Measurements from ENCODE around the gene EFEMP2.
"Not testable (repeated sequence)": the region's sequence is repeated elsewhere in the genome, so short reads cannot be mapped to it uniquely, and the experiment has no call there.

EFEMP2 gene

GRCh38 chr11:65833297-65834030 is 39.1 kb downstream of the EFEMP2 start, which contains the start of gene SNX32:
Gene SNX32 (plus strand): TSS chr11:65833963. CDS start chr11:65834066, 103 bp downstream.
- Histone ChIP-seq H3K9me3 (ENCODE audit: control insufficient read depth, low read length) (no peaks in the 10 kb centered on the region), H3K4me3 (ENCODE audit: extremely low read depth, insufficient read depth, low read length, poor library complexity, severe bottlenecking) (peak within 1 kb of the TSS; percentile 53), H3K4me1 (ENCODE audit: control insufficient read depth, insufficient read depth, low read length, poor library complexity, severe bottlenecking) (peaks cover 4% of the 10 kb centered on the region), H3K36me3 (ENCODE audit: control insufficient read depth, insufficient read depth, low read length) (no peaks in the 10 kb centered on the region), H3K27ac (ENCODE audit: low read depth, low read length, severe bottlenecking) (peak within 1 kb of the TSS; percentile 59)
- 5% methylated on average over 50 of the region's 63 CpGs for WGBS, 2 experiments (ENCODE audit: insufficient coverage in 2 of 2)

DNA sequence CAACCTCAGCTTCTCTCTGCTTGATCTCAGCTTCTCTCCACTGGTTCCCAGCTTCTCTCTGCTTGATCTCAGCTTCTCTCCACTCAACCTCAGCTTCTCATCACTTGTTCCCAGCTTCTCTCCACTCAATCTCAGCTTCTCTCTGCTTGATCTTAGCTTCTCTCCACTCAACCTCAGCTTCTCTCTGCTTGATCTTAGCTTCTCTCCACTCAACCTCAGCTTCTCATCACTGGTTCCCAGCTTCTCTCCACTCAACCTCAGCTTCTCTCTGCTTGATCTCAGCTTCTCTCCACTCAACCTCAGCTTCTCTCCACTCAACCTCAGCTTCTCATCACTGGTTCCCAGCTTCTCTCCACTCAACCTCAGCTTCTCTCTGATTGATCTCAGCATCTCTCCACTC is 40.4 kb downstream of the EFEMP2 start:
- not testable (repeated sequence) for H3K9me3 ChIP-seq (ENCODE audit: control insufficient read depth, low read length); H3K27ac ChIP-seq (ENCODE audit: low read depth, low read length, severe bottlenecking); H3K4me1 ChIP-seq (ENCODE audit: control insufficient read depth, insufficient read depth, low read length, poor library complexity, severe bottlenecking); H3K4me3 ChIP-seq (ENCODE audit: extremely low read depth, insufficient read depth, low read length, poor library complexity, severe bottlenecking); H3K36me3 ChIP-seq (ENCODE audit: control insufficient read depth, insufficient read depth, low read length)

GRCh38 chr11:65829459-65829858 is 43.1 kb downstream of the EFEMP2 start:
- WGBS, 2 experiments (ENCODE audit: insufficient coverage in 2 of 2) = 65 to 83% methylated on average over 2 to 3 of the region's 4 CpGs
- no peaks in the 10 kb centered on the region for H3K4me1 ChIP-seq (ENCODE audit: control insufficient read depth, insufficient read depth, low read length, poor library complexity, severe bottlenecking)

DNA sequence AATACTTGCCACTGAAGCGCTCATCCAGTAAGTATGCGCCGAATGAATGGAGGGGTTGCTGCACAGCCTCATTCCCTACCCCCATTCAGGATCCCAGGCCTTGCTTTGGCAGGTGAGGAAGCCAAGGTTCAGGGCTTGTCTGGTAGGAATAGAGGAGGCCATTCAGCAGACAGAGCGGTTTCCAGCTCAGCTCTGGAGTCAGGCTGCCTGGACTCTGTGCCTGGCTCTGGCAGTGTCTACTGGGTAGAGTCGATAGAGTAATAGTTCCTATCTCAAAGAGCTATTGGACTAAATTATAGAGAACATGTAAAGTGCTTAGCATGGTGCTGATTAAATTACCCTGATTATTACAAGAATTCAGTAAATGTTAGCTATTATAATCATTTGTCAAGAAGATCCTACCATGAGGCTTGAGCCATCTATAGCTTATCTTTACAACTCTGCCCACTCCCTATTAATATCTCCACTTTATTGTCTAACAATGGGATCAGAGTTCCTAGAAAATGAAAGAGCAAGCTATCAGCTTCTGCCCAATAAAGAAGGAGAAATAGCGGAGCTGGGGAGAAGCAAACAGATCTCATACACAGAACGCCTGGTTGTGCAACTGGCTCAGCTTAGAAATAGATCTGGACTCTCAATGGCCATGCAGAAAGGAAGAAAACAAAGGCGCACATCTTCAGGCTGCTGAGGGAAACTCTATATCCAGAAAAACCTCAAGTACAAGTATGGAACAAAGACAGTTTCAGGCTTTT is 45.4 kb downstream of the EFEMP2 start:
- Histone ChIP-seq H3K4me1 (ENCODE audit: control insufficient read depth, insufficient read depth, low read length, poor library complexity, severe bottlenecking) (no peaks in the 10 kb centered on the region), H3K36me3 (ENCODE audit: control insufficient read depth, insufficient read depth, low read length) (no peaks in the 10 kb centered on the region), H3K9me3 (ENCODE audit: control insufficient read depth, low read length) (no peaks in the 10 kb centered on the region), H3K27ac (ENCODE audit: low read depth, low read length, severe bottlenecking) (no peak overlapping the region), H3K4me3 (ENCODE audit: extremely low read depth, insufficient read depth, low read length, poor library complexity, severe bottlenecking) (no peak overlapping the region)
- WGBS, 2 experiments (ENCODE audit: insufficient coverage in 2 of 2) = 96 to 100% methylated on average over 2 to 3 of the region's 8 CpGs

More at GRCh38 chr11:65829459-65829858, 43.1 kb downstream of the EFEMP2 start:
- no peaks in the 10 kb centered on the region for H3K9me3 ChIP-seq (ENCODE audit: control insufficient read depth, low read length)
- H3K27ac ChIP-seq (ENCODE audit: low read depth, low read length, severe bottlenecking) = no peak overlapping the region
- no peak overlapping the region for H3K4me3 ChIP-seq (ENCODE audit: extremely low read depth, insufficient read depth, low read length, poor library complexity, severe bottlenecking)
- no peaks in the 10 kb centered on the region for H3K36me3 ChIP-seq (ENCODE audit: control insufficient read depth, insufficient read depth, low read length)

DNA sequence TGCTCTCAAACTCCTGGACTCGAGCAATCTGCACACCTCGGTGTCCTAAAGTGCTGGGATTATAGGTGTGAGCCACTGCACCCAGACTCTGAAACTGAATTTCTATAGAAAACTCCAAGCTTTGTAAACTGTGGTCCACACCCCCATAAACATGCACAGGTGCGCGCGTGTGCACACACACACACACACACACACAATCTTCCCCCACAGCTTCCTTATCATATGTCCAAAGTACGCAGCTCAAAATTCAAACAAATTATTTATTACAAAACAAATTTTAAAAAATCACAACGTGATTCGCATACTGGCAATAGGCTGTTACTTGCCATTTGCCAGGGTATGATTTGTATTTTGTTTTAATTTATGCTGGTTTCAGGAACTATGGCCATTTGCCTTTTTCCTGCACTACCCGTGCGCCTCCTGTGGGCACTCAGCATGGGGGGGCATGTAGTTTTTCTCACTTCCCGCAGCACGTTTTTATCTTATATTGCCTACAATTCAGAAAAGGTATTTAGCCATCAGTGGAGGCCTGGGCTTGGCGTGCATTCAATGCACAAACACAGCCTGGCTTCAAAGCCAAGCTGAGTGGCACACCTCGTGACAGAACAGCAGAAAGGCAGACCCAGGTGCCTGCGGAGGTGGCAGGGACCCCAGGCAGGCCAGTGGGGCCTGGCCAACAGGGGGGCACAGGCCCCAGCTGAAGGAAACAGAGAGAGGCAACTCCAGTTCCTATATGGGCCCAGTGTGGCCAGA is 49.6 kb downstream of the EFEMP2 start:
- H3K9me3 ChIP-seq (ENCODE audit: control insufficient read depth, low read length) = no peaks in the 10 kb centered on the region
- no peaks in the 10 kb centered on the region for H3K4me1 ChIP-seq (ENCODE audit: control insufficient read depth, insufficient read depth, low read length, poor library complexity, severe bottlenecking)
- no peak overlapping the region for H3K4me3 ChIP-seq (ENCODE audit: extremely low read depth, insufficient read depth, low read length, poor library complexity, severe bottlenecking)
- no peaks in the 10 kb centered on the region for H3K36me3 ChIP-seq (ENCODE audit: control insufficient read depth, insufficient read depth, low read length)
- WGBS, 2 experiments (ENCODE audit: insufficient coverage in 2 of 2) = 89 to 91% methylated on average over 10 to 14 of the region's 15 CpGs
- H3K27ac ChIP-seq (ENCODE audit: low read depth, low read length, severe bottlenecking) = no peak overlapping the region

DNA sequence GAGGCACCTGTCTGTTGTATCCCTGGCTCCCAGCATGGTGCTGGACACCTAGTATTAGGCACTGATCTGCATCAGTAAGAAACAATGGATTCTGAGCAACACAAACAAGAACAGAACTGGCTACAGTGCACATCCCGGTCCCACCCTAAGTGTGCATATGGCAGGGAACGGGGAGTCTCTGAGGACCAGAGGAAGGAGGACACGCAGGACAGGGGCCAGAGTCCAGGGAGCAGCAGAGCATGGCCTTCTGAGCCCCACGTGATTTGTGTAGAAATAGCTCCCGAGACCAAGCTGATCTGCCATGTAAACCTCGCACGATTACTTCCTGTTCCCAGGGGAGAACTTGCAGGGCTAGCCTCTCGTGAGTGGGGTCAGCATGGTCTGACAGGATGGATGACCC is 51.5 kb downstream of the EFEMP2 start:
- 81 to 91% methylated on average over 8 of the region's 8 CpGs for WGBS, 2 experiments (ENCODE audit: insufficient coverage in 2 of 2)
- no peak overlapping the region for H3K4me3 ChIP-seq (ENCODE audit: extremely low read depth, insufficient read depth, low read length, poor library complexity, severe bottlenecking)

GRCh38 chr11:65817835-65818680 is 54.5 kb downstream of the EFEMP2 start:
- H3K4me1 ChIP-seq (ENCODE audit: control insufficient read depth, insufficient read depth, low read length, poor library complexity, severe bottlenecking) = no peaks in the 10 kb centered on the region
- no peak overlapping the region for H3K27ac ChIP-seq (ENCODE audit: low read depth, low read length, severe bottlenecking)
- H3K9me3 ChIP-seq (ENCODE audit: control insufficient read depth, low read length) = no peaks in the 10 kb centered on the region
- peak overlapping the region; percentile 42 for H3K4me3 ChIP-seq (ENCODE audit: extremely low read depth, insufficient read depth, low read length, poor library complexity, severe bottlenecking)
- H3K36me3 ChIP-seq (ENCODE audit: control insufficient read depth, insufficient read depth, low read length) = no peaks in the 10 kb centered on the region
- WGBS, 2 experiments (ENCODE audit: insufficient coverage in 2 of 2) = 4 to 11% methylated on average over 57 to 64 of the region's 74 CpGs

More for the DNA sequence above, 51.5 kb downstream of the EFEMP2 start:
- H3K27ac ChIP-seq (ENCODE audit: low read depth, low read length, severe bottlenecking) = no peak overlapping the region
- no peaks in the 10 kb centered on the region for H3K9me3 ChIP-seq (ENCODE audit: control insufficient read depth, low read length)
- H3K36me3 ChIP-seq (ENCODE audit: control insufficient read depth, insufficient read depth, low read length) = no peaks in the 10 kb centered on the region
- H3K4me1 ChIP-seq (ENCODE audit: control insufficient read depth, insufficient read depth, low read length, poor library complexity, severe bottlenecking) = no peaks in the 10 kb centered on the region

DNA sequence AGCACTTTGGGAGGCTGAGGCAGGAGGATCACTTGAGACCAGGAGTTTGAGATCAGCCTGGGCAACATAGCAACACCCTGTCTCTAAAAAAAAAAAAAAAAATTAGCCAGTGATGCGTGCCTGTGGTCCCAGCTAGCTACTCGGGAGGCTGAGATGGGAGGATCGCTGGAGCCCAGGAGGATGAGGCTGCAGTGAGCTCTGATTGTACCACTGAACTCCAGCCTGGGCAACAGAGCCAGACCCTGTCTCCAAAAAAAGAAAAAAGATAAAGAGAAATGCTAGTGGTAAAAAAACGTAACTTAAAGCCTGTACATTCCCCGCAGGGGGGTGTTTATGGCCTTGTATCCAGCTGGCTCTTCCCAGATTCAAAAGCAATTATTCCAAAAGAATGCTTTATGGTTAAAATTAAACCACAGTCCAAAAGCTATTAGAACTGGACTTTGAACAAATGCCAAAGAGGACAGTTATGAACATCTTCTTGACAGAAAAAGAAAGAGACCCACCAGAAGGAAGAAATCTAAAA is 55.2 kb downstream of the EFEMP2 start:
- WGBS, 2 experiments (ENCODE audit: insufficient coverage in 2 of 2) = 96 to 100% methylated on average over 1 to 4 of the region's 5 CpGs
- Histone ChIP-seq H3K4me3 (ENCODE audit: extremely low read depth, insufficient read depth, low read length, poor library complexity, severe bottlenecking) (peak overlapping the region; percentile 42), H3K27ac (ENCODE audit: low read depth, low read length, severe bottlenecking) (no peak overlapping the region), H3K36me3 (ENCODE audit: control insufficient read depth, insufficient read depth, low read length) (no peaks in the 10 kb centered on the region), H3K9me3 (ENCODE audit: control insufficient read depth, low read length) (no peaks in the 10 kb centered on the region), H3K4me1 (ENCODE audit: control insufficient read depth, insufficient read depth, low read length, poor library complexity, severe bottlenecking) (no peaks in the 10 kb centered on the region)

- Histone ChIP-seq H3K4me3 (ENCODE audit: extremely low read depth, insufficient read depth, low read length, poor library complexity, severe bottlenecking) (no peak overlapping the region), H3K4me1 (ENCODE audit: control insufficient read depth, insufficient read depth, low read length, poor library complexity, severe bottlenecking) (no peaks in the 10 kb centered on the region), H3K27ac (ENCODE audit: low read depth, low read length, severe bottlenecking) (no peak overlapping the region), H3K9me3 (ENCODE audit: control insufficient read depth, low read length) (no peaks in the 10 kb centered on the region), H3K36me3 (ENCODE audit: control insufficient read depth, insufficient read depth, low read length) (no peaks in the 10 kb centered on the region)
- 95 to 100% methylated on average over 3 of the region's 3 CpGs for WGBS, 2 experiments (ENCODE audit: insufficient coverage in 2 of 2)
Measured at GRCh38 chr11:65816696-65817095, 55.9 kb downstream of the EFEMP2 start.
